ENCODE results near the gene MGLL.

DNA sequence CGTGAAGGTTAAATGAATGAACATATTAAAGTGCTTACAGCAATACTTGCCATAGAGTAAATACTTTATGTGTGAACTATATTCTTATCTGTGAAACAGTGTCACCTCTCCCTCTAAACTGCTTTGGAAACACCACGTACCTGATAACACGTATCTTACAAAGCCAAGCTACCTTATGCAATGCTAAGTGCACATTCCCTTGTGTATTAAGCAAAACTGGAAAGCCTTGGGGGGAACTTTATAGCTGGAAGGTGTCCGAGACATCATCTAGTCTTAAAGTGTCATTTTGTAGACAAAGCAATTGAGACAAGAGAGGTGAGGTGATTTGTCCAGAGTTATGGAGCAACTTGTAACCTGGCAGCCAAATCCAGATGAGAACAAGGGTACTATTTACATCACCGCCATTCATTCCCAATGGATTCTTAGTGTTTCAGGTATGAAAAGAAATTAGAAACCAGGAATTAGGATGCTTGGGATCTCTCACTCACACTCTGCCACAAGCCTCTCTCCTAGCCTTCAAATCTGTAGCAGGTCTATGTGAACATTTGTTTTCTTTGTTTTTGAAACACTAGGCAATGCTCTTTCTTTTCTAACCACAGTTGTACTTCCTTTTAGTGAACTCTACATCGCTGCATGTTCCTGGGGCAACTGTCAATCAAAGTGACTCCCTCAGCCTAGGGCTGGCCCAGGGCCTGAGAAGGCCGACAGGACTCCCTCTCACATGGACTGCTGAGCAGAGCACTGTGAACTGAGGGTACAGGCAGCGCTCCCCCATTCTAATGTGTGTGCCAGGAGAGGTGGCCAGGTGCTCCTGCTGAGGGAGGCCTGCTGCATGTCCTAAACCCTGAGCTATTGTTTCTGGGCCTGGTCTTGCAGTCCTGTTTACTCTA, 13.9 kb upstream of the MGLL start:
- TF ChIP-seq ZNF512 (tag; IDR thresholded peaks at IDR 0.05): no peak
- TF ChIP-seq CHD2 (IDR thresholded peaks at IDR 0.05; ENCODE audit: low read depth, low read length): no peak
- no peak for TF ChIP-seq ZNF75A (CRISPR knock-in tag; IDR thresholded peaks at IDR 0.05)
